Liver (tissue), 2 donors: Measurements from ENCODE around the gene B4GALT6.

Source experiments
- REST ChIP-seq: IDR thresholded peaks from 2 replicates; pipeline ENCODE4 v1.6.1; 2016; ENCODE audit warnings: antibody characterized with exemption, mild to moderate bottlenecking
- TF ChIP-seq, protein P1 (sequence below): fragments of 150-350 bp; IDR thresholded peaks from 2 replicates; pipeline ENCODE4 v1.5.1; 2017; ENCODE audit warnings: improper control_type of control experiment, low read depth, low read length; ENCODE audit not compliant: missing input control
- donor health status: healthy.

DNA sequence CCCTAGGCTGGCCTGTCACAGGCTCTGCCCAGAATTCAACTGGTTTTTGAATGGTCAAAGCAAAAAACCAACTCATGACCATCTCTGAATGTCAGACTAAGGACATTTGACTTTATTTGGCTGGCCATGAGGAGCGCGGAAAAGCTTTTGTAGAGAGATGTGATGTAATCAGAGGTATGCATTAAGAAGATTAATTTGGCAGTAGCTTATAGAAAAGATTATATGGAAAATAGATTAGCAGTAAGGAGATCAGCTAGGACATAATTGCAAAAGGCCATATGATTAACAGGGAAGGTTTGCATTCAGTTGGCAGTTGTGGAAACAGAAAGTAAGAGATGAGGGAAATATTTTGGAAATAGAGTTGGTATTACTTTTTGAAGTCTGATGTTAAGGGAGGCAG is 105.0 kb downstream of the B4GALT6 start:
- TF ChIP-seq, protein P1, sequence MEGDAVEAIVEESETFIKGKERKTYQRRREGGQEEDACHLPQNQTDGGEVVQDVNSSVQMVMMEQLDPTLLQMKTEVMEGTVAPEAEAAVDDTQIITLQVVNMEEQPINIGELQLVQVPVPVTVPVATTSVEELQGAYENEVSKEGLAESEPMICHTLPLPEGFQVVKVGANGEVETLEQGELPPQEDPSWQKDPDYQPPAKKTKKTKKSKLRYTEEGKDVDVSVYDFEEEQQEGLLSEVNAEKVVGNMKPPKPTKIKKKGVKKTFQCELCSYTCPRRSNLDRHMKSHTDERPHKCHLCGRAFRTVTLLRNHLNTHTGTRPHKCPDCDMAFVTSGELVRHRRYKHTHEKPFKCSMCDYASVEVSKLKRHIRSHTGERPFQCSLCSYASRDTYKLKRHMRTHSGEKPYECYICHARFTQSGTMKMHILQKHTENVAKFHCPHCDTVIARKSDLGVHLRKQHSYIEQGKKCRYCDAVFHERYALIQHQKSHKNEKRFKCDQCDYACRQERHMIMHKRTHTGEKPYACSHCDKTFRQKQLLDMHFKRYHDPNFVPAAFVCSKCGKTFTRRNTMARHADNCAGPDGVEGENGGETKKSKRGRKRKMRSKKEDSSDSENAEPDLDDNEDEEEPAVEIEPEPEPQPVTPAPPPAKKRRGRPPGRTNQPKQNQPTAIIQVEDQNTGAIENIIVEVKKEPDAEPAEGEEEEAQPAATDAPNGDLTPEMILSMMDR, result no peak
- no peak for TF ChIP-seq REST
